ENCODE measurements around the gene CIDEB.

The CIDEB gene

DNA sequence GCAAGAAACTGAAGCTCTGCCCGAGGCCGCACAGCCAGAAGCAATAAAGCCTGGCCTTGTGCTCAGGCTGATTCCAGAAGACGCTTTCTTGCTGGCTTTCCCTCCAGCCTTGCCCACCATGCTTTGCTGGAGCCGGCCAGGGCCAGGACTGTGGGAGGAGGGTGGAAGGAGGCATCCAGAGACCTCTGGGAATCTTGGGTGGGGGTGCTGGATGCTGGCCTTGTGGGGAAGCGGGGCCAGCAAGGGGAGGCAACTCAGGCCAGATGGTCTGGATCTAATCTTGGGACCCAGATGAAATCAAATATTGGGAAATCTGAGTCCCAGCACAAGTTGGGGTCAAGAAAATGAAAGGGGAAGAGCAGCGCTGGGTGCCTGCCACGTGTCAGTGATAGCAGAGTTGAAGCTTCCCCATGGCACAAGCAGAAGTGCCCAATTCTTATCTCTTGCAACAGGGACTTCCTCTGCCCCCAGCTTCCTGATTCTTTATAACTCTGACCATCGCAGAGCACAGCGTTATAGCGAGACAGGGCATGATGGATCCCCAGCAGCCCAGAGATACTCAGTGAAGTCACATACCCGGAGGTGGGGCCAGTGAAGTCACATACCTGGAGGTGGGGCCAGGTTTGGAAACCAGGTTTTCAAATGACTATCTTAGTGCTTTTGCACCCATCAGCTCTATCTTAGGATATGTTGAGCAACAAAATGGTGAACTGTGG is 30.0 kb downstream of the CIDEB start:
- H3K4me1 Mint-ChIP-seq (ENCODE audit: low read depth): peaks cover 70% of the 10 kb centered on the region
- H3K4me3 Mint-ChIP-seq: no peak overlapping the region
- H3K36me3 Mint-ChIP-seq (ENCODE audit: low read depth): no peaks in the 10 kb centered on the region
- no peaks in the 10 kb centered on the region for H3K27me3 Mint-ChIP-seq
- H3K27ac Mint-ChIP-seq: peak overlapping the region; percentile 71
- H3K9me3 Mint-ChIP-seq: peaks cover 5% of the 10 kb centered on the region

DNA sequence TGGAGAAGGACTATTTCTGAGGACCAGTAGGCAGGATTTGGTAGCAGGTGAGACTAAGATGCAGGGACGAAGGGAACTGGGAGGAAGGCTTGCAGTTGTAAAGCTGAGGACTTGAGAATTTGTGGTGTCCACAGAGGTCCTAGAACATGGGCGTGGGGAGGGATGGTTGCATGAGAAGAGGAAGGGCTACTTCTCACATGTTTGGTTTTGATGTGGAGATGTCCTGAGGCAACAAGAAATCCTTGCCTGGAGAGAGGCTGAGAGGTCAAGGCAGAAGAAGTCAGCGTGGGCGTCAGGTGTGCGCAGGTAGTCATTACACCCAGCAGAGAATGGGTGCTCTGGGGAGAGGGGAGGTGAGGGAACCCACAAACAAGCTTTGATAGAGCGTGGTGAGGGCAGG is 30.7 kb downstream of the CIDEB start:
- peaks cover 77% of the 10 kb centered on the region for H3K4me1 Mint-ChIP-seq (ENCODE audit: low read depth)
- H3K4me3 Mint-ChIP-seq: no peak overlapping the region
- H3K9me3 Mint-ChIP-seq: peaks cover 5% of the 10 kb centered on the region
- no peaks in the 10 kb centered on the region for H3K27me3 Mint-ChIP-seq
- H3K36me3 Mint-ChIP-seq (ENCODE audit: low read depth): no peaks in the 10 kb centered on the region
- H3K27ac Mint-ChIP-seq: peak overlapping the region; percentile 8

- H3K4me1 Mint-ChIP-seq (ENCODE audit: low read depth): peaks cover 75% of the 10 kb centered on the region
- H3K9me3 Mint-ChIP-seq: peaks cover 5% of the 10 kb centered on the region
- peak overlapping the region; percentile 90 for H3K27ac Mint-ChIP-seq
- peak overlapping the region; percentile 46 for H3K4me3 Mint-ChIP-seq
- H3K36me3 Mint-ChIP-seq (ENCODE audit: low read depth): no peaks in the 10 kb centered on the region
- no peaks in the 10 kb centered on the region for H3K27me3 Mint-ChIP-seq
Measured at GRCh38 chr14:24274101-24274543, 33.7 kb downstream of the CIDEB start.

DNA sequence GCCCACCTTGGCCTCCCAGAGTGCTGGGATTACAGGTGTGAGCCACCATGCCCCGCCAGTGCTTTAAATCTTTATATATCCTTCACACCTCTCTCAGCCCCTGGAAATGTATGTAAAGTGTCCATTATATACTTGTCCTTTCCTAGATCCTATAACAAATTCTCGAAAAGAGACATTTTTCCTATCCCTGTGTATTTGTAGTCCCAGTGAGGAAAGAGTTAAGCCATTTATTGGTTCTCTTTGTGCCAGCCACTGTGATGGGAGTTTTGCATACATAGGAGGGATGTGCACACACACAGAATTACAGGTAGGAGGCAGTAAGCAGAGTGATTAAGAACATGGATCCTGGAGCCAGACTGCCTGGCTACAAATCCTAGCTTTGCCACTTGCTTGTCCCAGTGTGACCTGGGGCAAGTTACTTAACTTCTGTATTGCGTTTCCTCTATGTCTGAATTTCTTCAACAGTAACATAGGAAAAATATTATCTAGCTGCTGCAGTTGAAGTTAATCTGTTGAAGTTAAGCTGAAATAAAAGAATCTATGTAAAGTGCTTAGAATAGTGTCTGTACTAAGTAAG is 34.3 kb downstream of the CIDEB start:
- Mint-ChIP-seq H3K27me3 (no peaks in the 10 kb centered on the region), H3K4me3 (peak overlapping the region; percentile 46), H3K4me1 (ENCODE audit: low read depth) (peaks cover 69% of the 10 kb centered on the region)

DNA sequence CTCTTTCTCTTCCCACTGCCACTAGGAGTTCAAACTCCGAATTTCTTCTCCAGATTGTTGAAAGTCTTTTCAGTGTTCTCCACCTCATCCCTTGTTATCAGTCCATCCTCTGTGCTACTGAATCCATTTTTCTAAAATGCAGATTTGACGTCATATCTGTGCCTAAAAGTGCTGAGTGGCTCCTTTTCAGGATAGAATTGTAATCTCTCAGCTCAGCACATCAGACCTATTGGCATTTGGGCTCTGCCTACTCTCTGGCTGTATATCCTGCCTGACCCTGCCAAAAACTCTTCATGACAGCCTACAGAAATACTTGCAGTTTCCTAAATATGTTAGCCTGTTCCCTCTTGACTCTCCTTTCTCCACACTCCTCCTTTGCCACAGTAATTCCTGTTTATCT is 35.3 kb downstream of the CIDEB start:
- no peaks in the 10 kb centered on the region for H3K27me3 Mint-ChIP-seq
- peaks cover 58% of the 10 kb centered on the region for H3K4me1 Mint-ChIP-seq (ENCODE audit: low read depth)
- H3K36me3 Mint-ChIP-seq (ENCODE audit: low read depth): peaks cover under 1% of the 10 kb centered on the region
- peak overlapping the region; percentile 83 for H3K4me3 Mint-ChIP-seq
- H3K9me3 Mint-ChIP-seq: no peaks in the 10 kb centered on the region
- H3K27ac Mint-ChIP-seq: peak overlapping the region; percentile 91

More for the DNA sequence above, 34.3 kb downstream of the CIDEB start:
- Mint-ChIP-seq H3K9me3 (peaks cover 3% of the 10 kb centered on the region), H3K36me3 (ENCODE audit: low read depth) (no peaks in the 10 kb centered on the region), H3K27ac (peak overlapping the region; percentile 90)

GRCh38 chr14:24271834-24272263 is 35.9 kb downstream of the CIDEB start:
- Mint-ChIP-seq H3K27ac (peak overlapping the region; percentile 91), H3K4me1 (ENCODE audit: low read depth) (peaks cover 52% of the 10 kb centered on the region), H3K4me3 (peak overlapping the region; percentile 83), H3K36me3 (ENCODE audit: low read depth) (peaks cover 7% of the 10 kb centered on the region), H3K27me3 (no peaks in the 10 kb centered on the region), H3K9me3 (no peaks in the 10 kb centered on the region)

DNA sequence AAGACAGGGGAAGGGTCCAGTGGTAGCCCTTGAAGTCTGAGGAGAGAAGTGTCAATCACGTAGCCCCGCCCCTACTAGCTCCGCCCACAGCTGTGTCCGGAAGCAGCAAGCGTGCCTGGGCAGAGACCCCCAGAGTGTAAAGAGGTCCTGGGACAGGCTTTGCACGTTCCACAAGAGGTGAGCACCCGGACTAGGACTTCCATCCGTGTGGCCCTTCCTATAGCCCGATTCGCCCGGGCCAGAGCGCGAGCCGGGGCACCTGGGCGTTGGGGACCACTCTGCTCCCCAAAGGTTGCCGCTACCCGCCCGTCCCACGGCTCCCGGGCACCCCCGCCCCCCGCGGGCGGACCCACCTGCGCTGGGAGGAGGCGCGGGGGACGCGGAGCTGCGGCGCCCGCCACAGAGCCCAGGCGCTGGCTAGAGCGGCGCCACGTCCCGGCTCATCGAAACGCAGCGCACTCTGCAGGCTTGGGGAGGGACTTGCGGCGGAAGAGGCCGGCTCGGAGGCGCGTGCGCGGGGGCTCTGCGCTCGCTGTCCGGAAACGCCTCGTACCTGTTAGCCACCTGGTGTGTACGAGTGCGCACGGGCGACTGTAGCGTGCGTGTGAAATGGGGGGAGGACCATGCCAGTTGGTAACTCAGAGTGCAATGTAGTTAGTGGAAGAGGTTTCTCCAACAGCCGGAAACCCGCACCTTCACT is 36.5 kb downstream of the CIDEB start, which contains the start of gene RABGGTA:
Gene RABGGTA (minus strand): TSS at position 464 of the 700 bp plus-strand sequence. CDS start 482 bp downstream, outside the sequence.
- H3K36me3 Mint-ChIP-seq (ENCODE audit: low read depth): peaks cover 12% of the 10 kb centered on the region
- H3K4me1 Mint-ChIP-seq (ENCODE audit: low read depth): peaks cover 49% of the 10 kb centered on the region
- H3K9me3 Mint-ChIP-seq: no peaks in the 10 kb centered on the region
- H3K4me3 Mint-ChIP-seq: peak within 1 kb of the TSS; percentile 83
- H3K27ac Mint-ChIP-seq: peak within 1 kb of the TSS; percentile 91
- no peaks in the 10 kb centered on the region for H3K27me3 Mint-ChIP-seq

DNA sequence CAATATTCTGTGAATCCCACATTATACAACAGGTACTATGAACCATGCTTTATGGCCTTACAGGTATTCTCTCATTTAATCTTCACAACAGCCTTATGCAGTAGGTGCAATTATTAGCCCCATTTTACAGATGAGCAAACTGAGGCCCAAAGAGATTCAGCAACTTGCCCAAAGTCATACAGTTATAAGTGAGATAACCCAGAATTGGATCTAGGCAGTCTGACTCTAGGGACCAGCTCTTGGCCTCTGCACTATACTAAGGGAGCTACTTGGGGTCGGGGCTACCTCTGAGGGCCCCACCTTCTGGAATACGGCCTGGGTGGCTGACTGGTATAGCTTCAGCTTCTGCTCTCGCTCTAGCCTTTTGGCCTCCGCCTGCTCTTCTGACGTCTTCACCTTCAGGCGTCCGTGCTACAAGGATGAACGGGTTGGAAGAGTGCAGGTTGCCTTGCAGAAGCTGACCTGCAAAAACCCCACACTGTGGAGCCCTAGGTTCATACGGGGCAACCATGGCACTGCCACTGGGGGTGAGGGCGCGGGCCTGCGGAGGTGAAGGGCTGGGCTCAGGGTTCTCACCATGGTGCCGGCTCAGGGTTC is 37.1 kb downstream of the CIDEB start:
- peaks cover 48% of the 10 kb centered on the region for H3K4me1 Mint-ChIP-seq (ENCODE audit: low read depth)

GRCh38 chr14:24269910-24270536 is 37.8 kb downstream of the CIDEB start:
- Mint-ChIP-seq H3K4me1 (ENCODE audit: low read depth) (peaks cover 42% of the 10 kb centered on the region), H3K27ac (no peak overlapping the region)

More for the DNA sequence above, 37.1 kb downstream of the CIDEB start:
- peaks cover 15% of the 10 kb centered on the region for H3K36me3 Mint-ChIP-seq (ENCODE audit: low read depth)
- H3K9me3 Mint-ChIP-seq: no peaks in the 10 kb centered on the region
- H3K27me3 Mint-ChIP-seq: no peaks in the 10 kb centered on the region
- H3K27ac Mint-ChIP-seq: peak overlapping the region; percentile 88
- peak overlapping the region; percentile 83 for H3K4me3 Mint-ChIP-seq

GRCh38 chr14:24269368-24269767 is 38.4 kb downstream of the CIDEB start:
- Mint-ChIP-seq H3K4me3 (no peak overlapping the region), H3K4me1 (ENCODE audit: low read depth) (peaks cover 38% of the 10 kb centered on the region), H3K36me3 (ENCODE audit: low read depth) (peaks cover 15% of the 10 kb centered on the region), H3K27ac (no peak overlapping the region), H3K9me3 (no peaks in the 10 kb centered on the region), H3K27me3 (no peaks in the 10 kb centered on the region)

More at GRCh38 chr14:24269910-24270536, 37.8 kb downstream of the CIDEB start:
- H3K36me3 Mint-ChIP-seq (ENCODE audit: low read depth): peaks cover 15% of the 10 kb centered on the region
- peak overlapping the region; percentile 83 for H3K4me3 Mint-ChIP-seq
- H3K9me3 Mint-ChIP-seq: no peaks in the 10 kb centered on the region
- H3K27me3 Mint-ChIP-seq: no peaks in the 10 kb centered on the region

- Mint-ChIP-seq H3K36me3 (ENCODE audit: low read depth) (peaks cover 15% of the 10 kb centered on the region), H3K4me3 (no peak overlapping the region), H3K27me3 (no peaks in the 10 kb centered on the region), H3K9me3 (no peaks in the 10 kb centered on the region), H3K27ac (no peak overlapping the region), H3K4me1 (ENCODE audit: low read depth) (peaks cover 27% of the 10 kb centered on the region)
Measured at GRCh38 chr14:24268225-24268624, 39.6 kb downstream of the CIDEB start.

DNA sequence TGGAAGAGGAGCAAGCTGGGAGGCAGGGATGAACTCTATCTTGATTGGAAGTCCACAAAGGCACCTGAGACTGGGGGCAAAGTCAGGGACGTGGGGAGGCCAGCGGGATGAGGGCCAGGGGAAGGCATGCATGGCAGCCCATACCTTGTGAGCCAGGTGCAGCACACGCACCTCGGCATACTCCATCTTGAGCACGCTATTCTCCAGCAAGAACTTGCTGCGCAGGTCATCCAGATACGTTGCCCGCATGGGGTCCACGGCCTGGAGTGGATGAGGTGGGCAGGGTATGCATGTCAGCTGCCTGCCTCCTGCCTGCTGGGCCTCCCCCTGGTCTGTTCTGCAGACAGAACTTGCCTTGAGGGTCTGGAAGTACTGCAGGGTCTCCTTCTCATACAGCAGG is 40.3 kb downstream of the CIDEB start:
- Mint-ChIP-seq H3K4me1 (ENCODE audit: low read depth) (peaks cover 20% of the 10 kb centered on the region), H3K4me3 (no peak overlapping the region)

GRCh38 chr14:24266344-24267244 is 41.2 kb downstream of the CIDEB start:
- H3K27me3 Mint-ChIP-seq: no peaks in the 10 kb centered on the region
- peaks cover 10% of the 10 kb centered on the region for H3K4me1 Mint-ChIP-seq (ENCODE audit: low read depth)
- H3K36me3 Mint-ChIP-seq (ENCODE audit: low read depth): peaks cover 15% of the 10 kb centered on the region
- H3K9me3 Mint-ChIP-seq: no peaks in the 10 kb centered on the region
- H3K4me3 Mint-ChIP-seq: no peak overlapping the region
- no peak overlapping the region for H3K27ac Mint-ChIP-seq

More for the DNA sequence above, 40.3 kb downstream of the CIDEB start:
- Mint-ChIP-seq H3K27me3 (no peaks in the 10 kb centered on the region), H3K27ac (no peak overlapping the region), H3K9me3 (no peaks in the 10 kb centered on the region), H3K36me3 (ENCODE audit: low read depth) (peaks cover 15% of the 10 kb centered on the region)

All from stimulated activated naive CD8-positive, alpha-beta T cell treated with anti-CD3 and anti-CD28 coated beads, Interleukin-15, Interleukin-2, amounts not matched to agents 100 ng/mL and 50 ng/mL, for 24 hours (primary cell).